Measurements from ENCODE around the gene TWF1.
A peak's percentile ranks its signal among the peaks of the same experiment; 100 is the strongest.

The TWF1 gene

GRCh38 chr12:43840338-43840737 lies 34.2 kb upstream of the TWF1 start:
- no peak for DNase-seq (ENCODE audit: low read depth)
- in situ Hi-C loops (cut with HindIII; ENCODE audit: low sequenced_read_pairs) = no loop called here
- no peak for TF ChIP-seq CTCF (IDR thresholded peaks at IDR 0.05; ENCODE audit: low read depth, low read length, missing control alignments)
- H3K4me3 ChIP-seq (ENCODE audit: low read depth, low read length) = no peak overlapping the region

- H3K4me3 ChIP-seq (ENCODE audit: low read depth, low read length) = peak overlapping the region; percentile 61
- in situ Hi-C loops (cut with HindIII; ENCODE audit: low sequenced_read_pairs) = no loop called here
- no peak for DNase-seq (ENCODE audit: low read depth)
- TF ChIP-seq CTCF (IDR thresholded peaks at IDR 0.05; ENCODE audit: low read depth, low read length, missing control alignments) = no peak
These were observed 30.4 kb upstream of the TWF1 start for GRCh38 chr12:43836475-43836989.

GRCh38 chr12:43835656-43836474 lies 29.7 kb upstream of the TWF1 start, which contains the start of gene TMEM117:
Gene TMEM117 (plus strand): TSS chr12:43836081.
- no peak for DNase-seq (ENCODE audit: low read depth)
- no peak for TF ChIP-seq CTCF (IDR thresholded peaks at IDR 0.05; ENCODE audit: low read depth, low read length, missing control alignments)
- peak within 1 kb of the TSS; percentile 61 for H3K4me3 ChIP-seq (ENCODE audit: low read depth, low read length)
- in situ Hi-C loops (cut with HindIII; ENCODE audit: low sequenced_read_pairs) = no loop called here

GRCh38 chr12:43835264-43835655 lies 29.1 kb upstream of the TWF1 start:
- DNase-seq (ENCODE audit: low read depth) = no peak
- H3K4me3 ChIP-seq (ENCODE audit: low read depth, low read length) = peak overlapping the region; percentile 61
- no peak for TF ChIP-seq CTCF (IDR thresholded peaks at IDR 0.05; ENCODE audit: low read depth, low read length, missing control alignments)
- in situ Hi-C loops (cut with HindIII; ENCODE audit: low sequenced_read_pairs) = no loop called here

- in situ Hi-C loops (cut with HindIII; ENCODE audit: low sequenced_read_pairs) = no loop called here
- no peak for DNase-seq (ENCODE audit: low read depth)
- TF ChIP-seq CTCF (IDR thresholded peaks at IDR 0.05; ENCODE audit: low read depth, low read length, missing control alignments) = no peak
- H3K4me3 ChIP-seq (ENCODE audit: low read depth, low read length) = no peak overlapping the region
These were observed 26.5 kb upstream of the TWF1 start for GRCh38 chr12:43832463-43833168.

GRCh38 chr12:43827093-43827492 lies 21.0 kb upstream of the TWF1 start:
- in situ Hi-C loops (cut with HindIII; ENCODE audit: low sequenced_read_pairs) = no loop called here
- DNase-seq (ENCODE audit: low read depth) = no peak
- H3K4me3 ChIP-seq (ENCODE audit: low read depth, low read length) = no peak overlapping the region
- TF ChIP-seq CTCF (IDR thresholded peaks at IDR 0.05; ENCODE audit: low read depth, low read length, missing control alignments) = no peak
